ENCODE measurements around the gene EPHB2.
"Not testable (repeated sequence)": the region's sequence is repeated elsewhere in the genome, so short reads cannot be mapped to it uniquely, and the experiment has no call there.

EPHB2 gene

GRCh38 chr1:22834420-22834819 lies 123.8 kb downstream of the EPHB2 start:
- not testable (repeated sequence) for H3K4ac ChIP-seq (ENCODE audit: low read length); H3K9ac ChIP-seq (ENCODE audit: low read depth, low read length, poor library complexity); H4K91ac ChIP-seq (ENCODE audit: low read depth, low read length, poor library complexity); DNase-seq (ENCODE audit: low spot score); H2BK15ac ChIP-seq (ENCODE audit: low read length); H2BK12ac ChIP-seq (ENCODE audit: low read length); H3K4me2 ChIP-seq (ENCODE audit: insufficient read depth, low read length, poor library complexity, severe bottlenecking); H3K36me3 ChIP-seq (replicated peaks in 1 of 2; ENCODE audit: control insufficient read depth in 2 of 2, insufficient read depth in 2 of 2, low read length in 2 of 2); H3K27me3 ChIP-seq (ENCODE audit: control insufficient read depth in 3 of 3, insufficient read depth in 3 of 3, low read depth in 1 of 3, low read length in 3 of 3); H2BK120ac ChIP-seq (ENCODE audit: low read depth, low read length); H2AFZ ChIP-seq (ENCODE audit: low read length); H3K9me3 ChIP-seq (replicated peaks in 1 of 2; ENCODE audit: control insufficient read depth in 2 of 2, insufficient read depth in 1 of 2, low read depth in 1 of 2, low read length in 2 of 2); H3K23ac ChIP-seq (ENCODE audit: low read depth, low read length, poor library complexity); H3K14ac ChIP-seq (ENCODE audit: low read length); H3K4me3 ChIP-seq (ENCODE audit: low read length in 2 of 2); H4K8ac ChIP-seq (ENCODE audit: low read depth, low read length); H2BK5ac ChIP-seq (ENCODE audit: low read length); H3K18ac ChIP-seq (ENCODE audit: low read length); H3K27ac ChIP-seq (replicated peaks; ENCODE audit: low read length); H2AK5ac ChIP-seq (ENCODE audit: low read depth, low read length); H3K79me1 ChIP-seq (ENCODE audit: low read depth, low read length)
- WGBS, 2 donors (ENCODE audit: extremely low coverage in 2 of 2, insufficient read length in 2 of 2, insufficient replicate concordance in 1 of 2): no CpG with 5 or more reads among the region's 2 CpGs
- H3K4me1 ChIP-seq (ENCODE audit: control insufficient read depth in 2 of 2, insufficient read depth in 1 of 2, low read depth in 1 of 2, low read length in 2 of 2): peaks cover 19 to 28% of the 10 kb centered on the region in 2 donors

- H3K27ac ChIP-seq (replicated peaks; ENCODE audit: low read length): no peak overlapping the region
These were observed 125.1 kb downstream of the EPHB2 start for GRCh38 chr1:22835636-22836319.

GRCh38 chr1:22836850-22837249 lies 126.2 kb downstream of the EPHB2 start:
- Histone ChIP-seq H2BK120ac (ENCODE audit: low read depth, low read length) (no peak overlapping the region), H2BK15ac (ENCODE audit: low read length) (no peak overlapping the region), H3K27ac (replicated peaks; ENCODE audit: low read length) (no peak overlapping the region), H2AFZ (ENCODE audit: low read length) (no peak overlapping the region), H3K36me3 (replicated peaks in 1 of 2; ENCODE audit: control insufficient read depth in 2 of 2, insufficient read depth in 2 of 2, low read length in 2 of 2) (no peaks in the 10 kb centered on the region), H3K14ac (ENCODE audit: low read length) (no peak overlapping the region), H4K8ac (ENCODE audit: low read depth, low read length) (no peak overlapping the region), H3K4me2 (ENCODE audit: insufficient read depth, low read length, poor library complexity, severe bottlenecking) (no peak overlapping the region), H3K9ac (ENCODE audit: low read depth, low read length, poor library complexity) (no peak overlapping the region), H3K27me3 (ENCODE audit: control insufficient read depth in 3 of 3, insufficient read depth in 3 of 3, low read depth in 1 of 3, low read length in 3 of 3) (no peaks in the 10 kb centered on the region), H3K4me3 (ENCODE audit: low read length in 2 of 2) (no peak overlapping the region), H2BK5ac (ENCODE audit: low read length) (no peak overlapping the region), H4K91ac (ENCODE audit: low read depth, low read length, poor library complexity) (no peak overlapping the region), H3K79me1 (ENCODE audit: low read depth, low read length) (no peaks in the 10 kb centered on the region), H3K4me1 (ENCODE audit: control insufficient read depth in 2 of 2, insufficient read depth in 1 of 2, low read depth in 1 of 2, low read length in 2 of 2) (peaks cover 17 to 24% of the 10 kb centered on the region in 2 donors), H3K18ac (ENCODE audit: low read length) (no peak overlapping the region), H3K23ac (ENCODE audit: low read depth, low read length, poor library complexity) (no peak overlapping the region), H2BK12ac (ENCODE audit: low read length) (no peak overlapping the region), H3K4ac (ENCODE audit: low read length) (no peak overlapping the region), H2AK5ac (ENCODE audit: low read depth, low read length) (no peak overlapping the region), H3K9me3 (replicated peaks in 1 of 2; ENCODE audit: control insufficient read depth in 2 of 2, insufficient read depth in 1 of 2, low read depth in 1 of 2, low read length in 2 of 2) (no peaks in the 10 kb centered on the region)
- WGBS, 2 donors (ENCODE audit: extremely low coverage in 2 of 2, insufficient read length in 2 of 2, insufficient replicate concordance in 1 of 2): no CpG with 5 or more reads among the region's 5 CpGs
- DNase-seq (ENCODE audit: low spot score): no peak

More at GRCh38 chr1:22835636-22836319, 125.1 kb downstream of the EPHB2 start:
- H3K9ac ChIP-seq (ENCODE audit: low read depth, low read length, poor library complexity): no peak overlapping the region
- H2AFZ ChIP-seq (ENCODE audit: low read length): peak overlapping the region; percentile 19
- no peak overlapping the region for H3K4me3 ChIP-seq (ENCODE audit: low read length in 2 of 2)
- H2BK5ac ChIP-seq (ENCODE audit: low read length): no peak overlapping the region
- no peak for DNase-seq (ENCODE audit: low spot score)
- no peaks in the 10 kb centered on the region for H3K27me3 ChIP-seq (ENCODE audit: control insufficient read depth in 3 of 3, insufficient read depth in 3 of 3, low read depth in 1 of 3, low read length in 3 of 3)
- no peaks in the 10 kb centered on the region for H3K79me1 ChIP-seq (ENCODE audit: low read depth, low read length)
- no peaks in the 10 kb centered on the region for H3K9me3 ChIP-seq (replicated peaks in 1 of 2; ENCODE audit: control insufficient read depth in 2 of 2, insufficient read depth in 1 of 2, low read depth in 1 of 2, low read length in 2 of 2)
- H3K4ac ChIP-seq (ENCODE audit: low read length): no peak overlapping the region
- no peak overlapping the region for H2BK120ac ChIP-seq (ENCODE audit: low read depth, low read length)
- H4K8ac ChIP-seq (ENCODE audit: low read depth, low read length): no peak overlapping the region
- WGBS, 2 donors (ENCODE audit: extremely low coverage in 2 of 2, insufficient read length in 2 of 2, insufficient replicate concordance in 1 of 2): no CpG with 5 or more reads among the region's 24 CpGs
- no peak overlapping the region for H2AK5ac ChIP-seq (ENCODE audit: low read depth, low read length)
- no peak overlapping the region for H3K18ac ChIP-seq (ENCODE audit: low read length)
- no peaks in the 10 kb centered on the region for H3K36me3 ChIP-seq (replicated peaks in 1 of 2; ENCODE audit: control insufficient read depth in 2 of 2, insufficient read depth in 2 of 2, low read length in 2 of 2)
- no peak overlapping the region for H2BK12ac ChIP-seq (ENCODE audit: low read length)
- H3K14ac ChIP-seq (ENCODE audit: low read length): no peak overlapping the region
- no peak overlapping the region for H3K23ac ChIP-seq (ENCODE audit: low read depth, low read length, poor library complexity)
- H2BK15ac ChIP-seq (ENCODE audit: low read length): no peak overlapping the region
- no peak overlapping the region for H4K91ac ChIP-seq (ENCODE audit: low read depth, low read length, poor library complexity)
- H3K4me1 ChIP-seq (ENCODE audit: control insufficient read depth in 2 of 2, insufficient read depth in 1 of 2, low read depth in 1 of 2, low read length in 2 of 2): peaks cover 17 to 20% of the 10 kb centered on the region in 2 donors
- no peak overlapping the region for H3K4me2 ChIP-seq (ENCODE audit: insufficient read depth, low read length, poor library complexity, severe bottlenecking)

- Histone ChIP-seq H3K36me3 (replicated peaks in 1 of 2; ENCODE audit: control insufficient read depth in 2 of 2, insufficient read depth in 2 of 2, low read length in 2 of 2) (no peaks in the 10 kb centered on the region), H2BK120ac (ENCODE audit: low read depth, low read length) (no peak overlapping the region), H3K23ac (ENCODE audit: low read depth, low read length, poor library complexity) (no peak overlapping the region), H2BK5ac (ENCODE audit: low read length) (no peak overlapping the region), H4K8ac (ENCODE audit: low read depth, low read length) (no peak overlapping the region), H3K79me1 (ENCODE audit: low read depth, low read length) (no peaks in the 10 kb centered on the region), H2BK12ac (ENCODE audit: low read length) (no peak overlapping the region), H4K91ac (ENCODE audit: low read depth, low read length, poor library complexity) (no peak overlapping the region), H3K9ac (ENCODE audit: low read depth, low read length, poor library complexity) (no peak overlapping the region), H3K14ac (ENCODE audit: low read length) (no peak overlapping the region), H3K4me1 (ENCODE audit: control insufficient read depth in 2 of 2, insufficient read depth in 1 of 2, low read depth in 1 of 2, low read length in 2 of 2) (peaks cover 17 to 24% of the 10 kb centered on the region in 2 donors), H3K27ac (replicated peaks; ENCODE audit: low read length) (no peak overlapping the region), H3K27me3 (ENCODE audit: control insufficient read depth in 3 of 3, insufficient read depth in 3 of 3, low read depth in 1 of 3, low read length in 3 of 3) (no peaks in the 10 kb centered on the region), H2AFZ (ENCODE audit: low read length) (no peak overlapping the region), H3K9me3 (replicated peaks in 1 of 2; ENCODE audit: control insufficient read depth in 2 of 2, insufficient read depth in 1 of 2, low read depth in 1 of 2, low read length in 2 of 2) (no peaks in the 10 kb centered on the region), H3K4me2 (ENCODE audit: insufficient read depth, low read length, poor library complexity, severe bottlenecking) (no peak overlapping the region), H2BK15ac (ENCODE audit: low read length) (no peak overlapping the region), H3K4ac (ENCODE audit: low read length) (no peak overlapping the region), H3K18ac (ENCODE audit: low read length) (no peak overlapping the region), H2AK5ac (ENCODE audit: low read depth, low read length) (no peak overlapping the region), H3K4me3 (ENCODE audit: low read length in 2 of 2) (no peak overlapping the region)
- WGBS, 2 donors (ENCODE audit: extremely low coverage in 2 of 2, insufficient read length in 2 of 2, insufficient replicate concordance in 1 of 2): no CpG with 5 or more reads among the region's 3 CpGs
- DNase-seq (ENCODE audit: low spot score): no peak
These were observed 126.7 kb downstream of the EPHB2 start for GRCh38 chr1:22837332-22837731.

All from neuronal stem cell (in vitro differentiated cells).